Retina (tissue), 1 donor: Measurements from ENCODE around the gene TTC29.
A peak's percentile ranks its signal among the peaks of the same experiment; 100 is the strongest.
"Not testable (repeated sequence)": the region's sequence is repeated elsewhere in the genome, so short reads cannot be mapped to it uniquely, and the experiment has no call there.

Experiments
- DNase-seq: peaks from one replicate; pipeline ENCODE4 v3.0.0-alpha.2; 2016

The TTC29 gene

GRCh38 chr4:146855761-146856160 is 89.9 kb downstream of the TTC29 start:
- no peak for DNase-seq

GRCh38 chr4:146852360-146852759 is 93.3 kb downstream of the TTC29 start:
- no peak for DNase-seq

GRCh38 chr4:146847345-146847744 is 98.3 kb downstream of the TTC29 start:
- peak; percentile 54 for DNase-seq

- DNase-seq: no peak
These were observed 98.8 kb downstream of the TTC29 start for GRCh38 chr4:146846882-146847281.

GRCh38 chr4:146844761-146845160 is 100.9 kb downstream of the TTC29 start:
- DNase-seq: peak; percentile 73

- DNase-seq: peak; percentile 65
These were observed 102.8 kb downstream of the TTC29 start for GRCh38 chr4:146842876-146843275.

- no peak for DNase-seq
These were observed 104.9 kb downstream of the TTC29 start for GRCh38 chr4:146840731-146841130.

- DNase-seq: no peak
These were observed 110.6 kb downstream of the TTC29 start for GRCh38 chr4:146835096-146835495.

- peak; percentile 30 for DNase-seq
These were observed 111.2 kb downstream of the TTC29 start for GRCh38 chr4:146834263-146835034.

- DNase-seq: peak; percentile 72
These were observed 112.1 kb downstream of the TTC29 start for GRCh38 chr4:146833530-146833929.

- not testable (repeated sequence) for DNase-seq
These were observed 122.7 kb downstream of the TTC29 start for GRCh38 chr4:146822980-146823379.

GRCh38 chr4:146814750-146815149 is 130.9 kb downstream of the TTC29 start:
- DNase-seq: no peak

- no peak for DNase-seq
These were observed 150.0 kb downstream of the TTC29 start for GRCh38 chr4:146795711-146796110.

GRCh38 chr4:146793727-146794126 is 151.9 kb downstream of the TTC29 start:
- DNase-seq: no peak

GRCh38 chr4:146791439-146791838 is 154.2 kb downstream of the TTC29 start:
- no peak for DNase-seq

GRCh38 chr4:146790515-146790914 is 155.1 kb downstream of the TTC29 start:
- no peak for DNase-seq

- peak; percentile 80 for DNase-seq
These were observed 157.9 kb downstream of the TTC29 start for GRCh38 chr4:146787731-146788130.

GRCh38 chr4:146776691-146777090 is 169.0 kb downstream of the TTC29 start:
- no peak for DNase-seq

GRCh38 chr4:146763560-146763959 is 182.1 kb downstream of the TTC29 start:
- DNase-seq: no peak

- no peak for DNase-seq
These were observed 183.6 kb downstream of the TTC29 start for GRCh38 chr4:146762016-146762415.

GRCh38 chr4:146742416-146742815 is 203.2 kb downstream of the TTC29 start:
- no peak for DNase-seq

GRCh38 chr4:146739182-146739581 is 206.5 kb downstream of the TTC29 start:
- no peak for DNase-seq

GRCh38 chr4:146723519-146723918 is 222.1 kb downstream of the TTC29 start:
- not testable (repeated sequence) for DNase-seq

- no peak for DNase-seq
These were observed 235.7 kb downstream of the TTC29 start for GRCh38 chr4:146709956-146710355.

- DNase-seq: no peak
These were observed 245.8 kb downstream of the TTC29 start for GRCh38 chr4:146699910-146700309.
